Endodermal cell (in vitro differentiated cells): Measurements from ENCODE around the gene INPP4B. TPM values are rescaled to one million over a fixed set of nuclear protein-coding genes. Genes with fewer than 3 reads are reported as not detected.
A peak's percentile ranks its signal among the peaks of the same experiment; 100 is the strongest.

Source experiments
- DNase-seq: peaks from one replicate; pipeline ENCODE4 v3.0.0-alpha.2; 2017
- H3K27ac ChIP-seq: 2 replicates; pipeline ENCODE4 v1.5.1; 2013; ENCODE audit warnings: mild to moderate bottlenecking, low read depth, low read length, moderate library complexity
- H3K27me3 ChIP-seq: 2 replicates; pipeline ENCODE4 v1.6.1; 2013; ENCODE audit warnings: mild to moderate bottlenecking, low read length, moderate library complexity; ENCODE audit not compliant: insufficient read depth, control insufficient read depth, poor library complexity, severe bottlenecking
- H3K36me3 ChIP-seq: 2 replicates; pipeline ENCODE4 v1.7.0; 2013; ENCODE audit warnings: mild to moderate bottlenecking, low read length, moderate library complexity; ENCODE audit not compliant: control insufficient read depth, insufficient read depth
- H3K4me1 ChIP-seq: one replicate; pipeline ENCODE4 v1.7.0; 2013; ENCODE audit warnings: low read length; ENCODE audit not compliant: control insufficient read depth, insufficient read depth
- H3K4me3 ChIP-seq: 2 replicates; pipeline ENCODE4 v1.5.1; 2013; ENCODE audit warnings: mild to moderate bottlenecking, low read length, moderate library complexity
- H3K9ac ChIP-seq: 2 replicates; pipeline ENCODE4 v1.6.1; 2013; ENCODE audit warnings: mild to moderate bottlenecking, low read length, moderate library complexity; ENCODE audit not compliant: poor library complexity, severe bottlenecking; ENCODE audit errors: extremely low read depth
- H3K9me3 ChIP-seq: 2 replicates; pipeline ENCODE4 v1.6.1; 2013; ENCODE audit warnings: mild to moderate bottlenecking, low read length, moderate library complexity; ENCODE audit not compliant: control insufficient read depth
- H3K27ac Mint-ChIP-seq: 2 replicates; pipeline ENCODE4 v1.8.0; 2020; ENCODE audit warnings: mixed read lengths
- H3K27me3 Mint-ChIP-seq: 2 replicates; pipeline ENCODE4 v1.8.0; 2021; ENCODE audit warnings: mild to moderate bottlenecking, mixed read lengths; ENCODE audit not compliant: insufficient read depth
- H3K36me3 Mint-ChIP-seq: 2 replicates; pipeline ENCODE4 v1.8.0; 2020; ENCODE audit warnings: low read depth, mixed read lengths
- H3K4me1 Mint-ChIP-seq: 2 replicates; pipeline ENCODE4 v1.8.0; 2020; ENCODE audit warnings: mixed read lengths
- H3K4me3 Mint-ChIP-seq: 2 replicates; pipeline ENCODE4 v1.8.0; 2020; ENCODE audit warnings: mild to moderate bottlenecking, moderate library complexity, mixed read lengths
- H3K9me3 Mint-ChIP-seq: 2 replicates; pipeline ENCODE4 v1.8.0; 2020; ENCODE audit warnings: mild to moderate bottlenecking, mixed read lengths
- WGBS, 2 experiments: methylation state at CpG; one replicate each; pipeline versions ENCODE4 v1.1.5 to v1.1.7; 2013; ENCODE audit warnings: missing lambda C conversion rate in 2 of 2, mixed read lengths in 1 of 2; ENCODE audit not compliant: insufficient coverage in 1 of 2, insufficient read length in 1 of 2; 5-methylcytosine and 5-hydroxymethylcytosine counted together
- total RNA-seq, 2 donors: library from RNA; stranded (reverse); fragmentation: NEBNext Ultra II Directional in 1 of 2; extraction: Animal tissue kit (Norgen Biotek cat#: 25700) in 1 of 2; gene quantifications; 2 replicates in 1 of 2; 3 replicates in 1 of 2; pipeline ENCODE4 v1.2.1, GENCODE V29; 2021
- TF ChIP-seq, protein P1 (sequence below): fragments of 200-600 bp; sonication (generic); conservative IDR thresholded peaks from 2 replicates; pipeline ENCODE4 v1.5.0; 2021; ENCODE audit warnings: antibody characterized with exemption, mild to moderate bottlenecking

The INPP4B gene
- total RNA-seq, 2 donors from 2014 or later = 0.64 to 0.66 TPM

DNA sequence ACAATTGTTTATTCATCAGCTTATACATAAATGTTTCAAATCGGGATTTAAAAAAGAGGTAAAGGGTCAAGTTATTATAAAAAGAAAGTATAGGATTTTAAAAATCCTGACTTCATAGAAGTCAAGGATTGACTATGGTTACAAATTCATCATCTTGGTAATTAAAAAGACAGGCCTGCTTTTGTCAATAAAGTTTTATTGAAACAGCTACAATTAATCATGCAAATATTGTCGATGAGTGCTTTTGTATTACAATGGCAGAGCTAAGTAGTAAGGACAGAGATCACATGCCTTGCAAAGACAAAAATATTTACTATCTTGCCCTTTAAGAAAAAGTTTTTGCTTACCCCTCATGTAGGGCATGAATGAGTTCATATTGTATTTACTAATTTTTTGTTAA, 614.3 kb downstream of the INPP4B start:
- Histone ChIP-seq H3K4me1 (no peaks in the 10 kb centered on the region), H3K27ac (no peak overlapping the region), H3K4me3 (no peak overlapping the region), H3K9me3 (no peaks in the 10 kb centered on the region), H3K36me3 (no peaks in the 10 kb centered on the region), H3K27me3 (no peaks in the 10 kb centered on the region), H3K9ac (no peak overlapping the region)
- TF ChIP-seq, protein P1, sequence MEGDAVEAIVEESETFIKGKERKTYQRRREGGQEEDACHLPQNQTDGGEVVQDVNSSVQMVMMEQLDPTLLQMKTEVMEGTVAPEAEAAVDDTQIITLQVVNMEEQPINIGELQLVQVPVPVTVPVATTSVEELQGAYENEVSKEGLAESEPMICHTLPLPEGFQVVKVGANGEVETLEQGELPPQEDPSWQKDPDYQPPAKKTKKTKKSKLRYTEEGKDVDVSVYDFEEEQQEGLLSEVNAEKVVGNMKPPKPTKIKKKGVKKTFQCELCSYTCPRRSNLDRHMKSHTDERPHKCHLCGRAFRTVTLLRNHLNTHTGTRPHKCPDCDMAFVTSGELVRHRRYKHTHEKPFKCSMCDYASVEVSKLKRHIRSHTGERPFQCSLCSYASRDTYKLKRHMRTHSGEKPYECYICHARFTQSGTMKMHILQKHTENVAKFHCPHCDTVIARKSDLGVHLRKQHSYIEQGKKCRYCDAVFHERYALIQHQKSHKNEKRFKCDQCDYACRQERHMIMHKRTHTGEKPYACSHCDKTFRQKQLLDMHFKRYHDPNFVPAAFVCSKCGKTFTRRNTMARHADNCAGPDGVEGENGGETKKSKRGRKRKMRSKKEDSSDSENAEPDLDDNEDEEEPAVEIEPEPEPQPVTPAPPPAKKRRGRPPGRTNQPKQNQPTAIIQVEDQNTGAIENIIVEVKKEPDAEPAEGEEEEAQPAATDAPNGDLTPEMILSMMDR = no peak
- Mint-ChIP-seq H3K4me1 (peaks cover 4% of the 10 kb centered on the region), H3K9me3 (no peaks in the 10 kb centered on the region), H3K27me3 (no peaks in the 10 kb centered on the region), H3K27ac (no peak overlapping the region), H3K4me3 (no peak overlapping the region), H3K36me3 (no peaks in the 10 kb centered on the region)
- 100% methylated on average over 1 to 2 of the region's 2 CpGs for WGBS, 2 experiments
- no peak for DNase-seq

DNA sequence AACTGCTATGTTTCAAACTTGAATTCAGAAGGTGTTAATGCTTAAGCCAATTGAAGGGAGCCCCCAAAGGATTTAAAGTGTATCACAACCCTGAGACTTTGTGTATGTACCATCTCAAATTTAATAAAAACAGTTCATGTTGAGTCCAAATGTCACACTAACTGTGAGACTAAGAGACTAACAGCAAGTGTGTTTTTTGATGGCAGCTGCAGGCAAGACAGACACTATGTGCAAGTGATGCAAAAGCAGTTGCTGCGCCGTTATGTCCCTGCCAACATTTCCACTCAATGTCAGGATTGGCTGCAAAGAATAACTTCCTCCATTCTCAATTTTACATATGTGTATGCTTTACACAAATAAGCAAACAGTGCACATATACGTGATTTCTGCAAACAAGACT, 615.1 kb downstream of the INPP4B start:
- no peak for DNase-seq
- no peaks in the 10 kb centered on the region for H3K9me3 ChIP-seq
- no peaks in the 10 kb centered on the region for H3K4me1 ChIP-seq
- Mint-ChIP-seq H3K4me1 (peaks cover 7% of the 10 kb centered on the region), H3K27ac (no peak overlapping the region), H3K27me3 (no peaks in the 10 kb centered on the region), H3K36me3 (no peaks in the 10 kb centered on the region), H3K4me3 (no peak overlapping the region), H3K9me3 (no peaks in the 10 kb centered on the region)
- no peak overlapping the region for H3K27ac ChIP-seq
- no peaks in the 10 kb centered on the region for H3K36me3 ChIP-seq
- TF ChIP-seq, protein P1 = peak; percentile 22
- H3K4me3 ChIP-seq = no peak overlapping the region
- no peak overlapping the region for H3K9ac ChIP-seq
- WGBS, 2 experiments = 96% methylated on average over 3 of the region's 3 CpGs; no CpG with 5 or more reads in 1 of the 2 experiments
- no peaks in the 10 kb centered on the region for H3K27me3 ChIP-seq

- no peak overlapping the region for H3K4me3 ChIP-seq
- H3K27ac ChIP-seq = no peak overlapping the region
- TF ChIP-seq, protein P1 = no peak
- H3K9me3 ChIP-seq = no peaks in the 10 kb centered on the region
- H3K36me3 ChIP-seq = no peaks in the 10 kb centered on the region
- H3K4me1 Mint-ChIP-seq = peaks cover 7% of the 10 kb centered on the region
- no peak overlapping the region for H3K27ac Mint-ChIP-seq
- no peaks in the 10 kb centered on the region for H3K4me1 ChIP-seq
- no peaks in the 10 kb centered on the region for H3K27me3 ChIP-seq
- no peak overlapping the region for H3K4me3 Mint-ChIP-seq
- H3K27me3 Mint-ChIP-seq = no peaks in the 10 kb centered on the region
- H3K9me3 Mint-ChIP-seq = no peaks in the 10 kb centered on the region
- no peaks in the 10 kb centered on the region for H3K36me3 Mint-ChIP-seq
- H3K9ac ChIP-seq = no peak overlapping the region
- DNase-seq = no peak
These were observed 620.1 kb downstream of the INPP4B start for GRCh38 chr4:142226014-142226413.
